IPS-NIHi7 (cell line): Measurements from ENCODE around the gene SUPT4H1.
A peak's percentile ranks its signal among the peaks of the same experiment; 100 is the strongest.
"Not testable (repeated sequence)": the region's sequence is repeated elsewhere in the genome, so short reads cannot be mapped to it uniquely, and the experiment has no call there.

Experiments
- DNase-seq: peaks from one replicate; pipeline ENCODE4 v3.0.0; 2012; ENCODE audit warnings: mixed read lengths; ENCODE audit errors: extremely low spot score

Gene SUPT4H1

DNA sequence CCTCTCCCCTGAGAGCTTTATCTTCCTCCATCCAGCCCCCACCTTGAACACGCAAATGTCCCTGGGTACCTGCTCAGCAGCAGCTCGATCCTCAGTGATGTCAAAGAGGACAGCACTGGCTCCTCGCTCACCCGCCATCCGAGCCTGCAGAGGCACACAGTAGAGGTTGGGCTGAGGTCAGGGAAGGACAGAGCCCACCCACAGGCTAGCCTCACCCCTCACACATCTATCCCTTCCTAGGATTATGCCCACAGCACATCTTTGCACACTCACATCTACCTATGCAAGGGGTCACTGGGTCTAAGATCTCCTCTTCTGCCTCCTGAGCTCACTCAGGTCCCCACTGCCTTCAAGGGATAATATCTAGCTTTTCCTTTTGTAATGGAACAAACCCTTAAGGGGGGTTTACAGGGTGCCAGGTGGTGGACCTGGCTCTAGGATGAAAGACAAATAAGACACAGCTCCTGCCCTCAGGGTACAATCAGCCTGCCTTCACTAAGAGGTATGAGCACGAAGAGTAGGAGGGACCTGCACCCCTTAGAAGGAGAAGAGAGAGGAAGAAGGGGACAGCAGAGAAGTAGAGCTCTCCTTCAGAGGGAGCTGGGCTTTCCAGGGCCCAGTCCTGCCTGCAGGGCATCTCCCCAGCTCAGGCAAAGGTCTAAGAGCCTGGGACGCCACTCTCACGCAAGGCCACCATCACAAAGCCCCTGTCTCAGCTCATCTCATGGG lies 11.6 kb upstream of the SUPT4H1 start:
- DNase-seq = no peak

GRCh38 chr17:58362368-58363014 lies 10.5 kb upstream of the SUPT4H1 start:
- no peak for DNase-seq

DNA sequence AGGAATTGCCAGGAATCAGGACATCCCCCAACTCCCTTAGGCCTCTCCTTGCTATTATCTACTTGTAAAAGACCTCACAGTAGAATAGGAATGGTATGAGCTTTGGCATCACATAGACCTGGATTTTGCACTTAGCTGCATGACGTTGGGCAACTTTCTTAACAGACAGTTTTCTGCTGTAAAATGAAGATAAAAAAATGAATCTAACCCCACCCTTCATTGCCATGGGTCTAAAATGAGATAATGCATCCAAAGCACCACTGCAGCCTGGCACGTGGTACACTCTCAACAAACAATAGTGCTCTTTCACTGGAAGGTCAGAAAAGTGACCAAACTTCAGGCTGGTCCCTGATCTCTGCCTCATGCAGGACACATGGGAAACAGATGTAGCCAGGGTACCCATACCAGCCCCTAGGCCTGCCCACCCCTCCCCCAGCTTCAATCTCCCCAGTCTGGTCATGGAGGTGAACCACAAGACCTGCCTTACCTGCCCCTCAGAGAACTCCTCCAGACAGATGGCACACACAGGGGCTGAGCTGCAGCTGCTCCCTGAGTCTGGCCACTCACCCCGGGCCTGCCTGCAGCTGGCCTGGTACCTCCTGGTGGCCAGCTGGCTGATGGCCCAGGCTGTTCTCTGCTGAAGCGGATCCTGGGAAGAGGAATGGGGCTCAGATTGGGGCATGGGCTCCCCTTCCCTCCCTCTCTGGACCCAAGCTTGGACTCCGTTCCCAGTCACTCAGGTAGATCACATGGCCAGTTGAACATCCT lies 8.5 kb upstream of the SUPT4H1 start:
- no peak for DNase-seq

- no peak for DNase-seq
These were observed 6.6 kb upstream of the SUPT4H1 start for GRCh38 chr17:58358408-58359172.

DNA sequence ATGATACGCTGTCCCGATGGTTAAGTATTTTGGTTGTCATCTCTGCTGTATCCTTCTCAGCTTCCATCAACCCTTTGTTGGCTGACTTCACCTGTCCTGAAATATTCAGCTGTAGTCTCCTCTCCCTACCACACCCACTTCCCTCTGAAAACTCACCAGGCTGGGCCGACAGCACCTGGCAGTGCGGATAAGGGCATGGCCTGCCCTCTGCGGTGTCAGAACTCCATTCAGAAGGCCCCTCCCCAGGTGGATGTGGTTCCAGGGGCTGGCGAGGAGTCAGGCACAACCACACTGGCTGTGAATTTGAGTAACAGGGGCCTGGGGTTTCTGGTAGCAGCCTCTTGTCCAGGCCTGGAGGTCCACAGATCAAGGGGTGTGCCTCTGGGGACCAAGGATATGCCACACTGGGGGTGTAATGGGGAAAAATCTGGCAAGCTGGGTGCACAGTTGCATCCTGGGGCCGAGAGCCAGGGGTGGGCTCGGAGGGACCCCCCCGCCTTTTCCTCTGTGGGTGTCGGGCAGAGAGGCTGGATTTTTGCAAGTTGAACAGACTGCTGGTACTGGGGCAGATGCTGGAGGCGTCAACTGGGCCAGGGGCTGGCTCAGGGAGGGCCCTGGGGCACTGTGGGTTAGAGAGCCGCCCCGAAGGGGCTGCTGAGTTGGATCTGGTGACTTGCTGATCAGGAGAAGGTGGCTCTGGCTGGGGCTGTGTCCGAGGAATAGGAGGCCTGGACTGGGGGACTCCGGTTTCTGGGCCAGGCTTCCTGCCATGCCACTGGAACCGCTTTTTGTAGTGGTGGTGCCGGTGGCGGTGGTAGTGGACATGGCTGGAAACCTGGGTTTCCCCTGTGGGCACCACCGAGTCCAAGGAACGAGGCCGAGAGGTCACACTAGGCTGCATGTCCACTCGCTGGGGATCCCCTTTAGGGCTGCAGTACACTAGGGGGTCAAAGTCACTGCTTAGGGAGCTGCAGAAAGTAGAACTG lies 5.6 kb upstream of the SUPT4H1 start:
- no peak for DNase-seq

DNA sequence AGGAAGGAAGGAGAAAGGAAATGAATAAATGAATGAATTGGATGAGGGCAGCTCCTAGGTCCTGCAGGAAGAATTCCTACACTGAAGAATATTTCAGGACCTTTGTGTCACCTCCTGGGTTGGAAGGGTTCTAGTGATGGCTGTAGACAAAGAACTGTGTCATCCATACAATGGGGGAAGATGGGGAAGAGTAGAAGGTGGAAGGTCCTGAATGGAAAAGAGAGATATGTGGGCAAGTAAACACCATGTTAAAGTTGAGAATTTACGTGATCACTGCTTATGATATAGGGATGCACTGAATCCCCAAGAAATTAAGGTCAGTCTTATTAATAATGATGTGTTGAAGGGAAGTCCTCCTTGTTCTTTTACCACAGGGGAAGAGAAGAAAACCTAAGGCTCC lies 4.2 kb upstream of the SUPT4H1 start:
- no peak for DNase-seq

- DNase-seq = no peak
These were observed 2.7 kb upstream of the SUPT4H1 start for GRCh38 chr17:58354541-58355216.

DNA sequence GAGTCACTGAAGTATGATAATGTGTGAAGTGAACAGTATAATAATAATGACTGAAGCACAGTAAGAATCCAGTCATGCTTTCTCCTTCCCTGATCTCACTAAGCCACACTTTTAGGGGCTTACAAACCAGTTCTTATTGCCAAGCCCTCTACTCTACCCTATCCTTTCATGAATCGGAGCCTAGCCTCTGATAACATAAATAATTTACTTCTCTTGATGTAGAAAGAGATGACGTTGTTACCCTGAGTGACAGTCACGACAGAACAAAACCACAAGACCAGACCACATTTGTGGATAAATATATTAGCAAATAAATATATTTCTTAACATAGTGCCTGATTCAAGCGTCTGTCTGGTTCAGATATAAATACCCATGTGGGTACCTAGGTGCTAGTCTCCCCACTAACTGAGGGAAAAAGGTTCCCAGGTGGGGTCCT lies 1.4 kb upstream of the SUPT4H1 start:
- DNase-seq = no peak

- DNase-seq = peak; percentile 61
These were observed 791 bp upstream of the SUPT4H1 start for GRCh38 chr17:58352596-58353388.

DNA sequence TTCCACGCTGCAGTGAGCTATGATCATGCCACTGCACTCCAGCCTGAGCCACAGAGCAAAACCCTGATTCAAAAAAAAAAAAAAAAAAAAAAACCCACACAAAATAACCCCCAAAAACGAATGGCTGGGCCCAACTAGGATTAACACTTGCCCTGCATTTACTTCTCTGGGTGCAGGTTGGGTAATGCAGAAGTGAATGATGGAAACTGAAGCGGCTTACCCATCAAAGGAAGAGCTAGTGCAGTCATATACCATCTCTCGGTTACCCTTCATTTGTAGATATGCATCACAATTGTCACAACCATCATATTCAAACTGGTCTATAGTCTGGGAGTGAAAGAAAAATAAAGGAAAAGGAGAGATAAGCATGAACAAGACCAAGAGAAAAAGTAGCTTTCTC lies 819 bp downstream of the SUPT4H1 start:
- DNase-seq = no peak

DNA sequence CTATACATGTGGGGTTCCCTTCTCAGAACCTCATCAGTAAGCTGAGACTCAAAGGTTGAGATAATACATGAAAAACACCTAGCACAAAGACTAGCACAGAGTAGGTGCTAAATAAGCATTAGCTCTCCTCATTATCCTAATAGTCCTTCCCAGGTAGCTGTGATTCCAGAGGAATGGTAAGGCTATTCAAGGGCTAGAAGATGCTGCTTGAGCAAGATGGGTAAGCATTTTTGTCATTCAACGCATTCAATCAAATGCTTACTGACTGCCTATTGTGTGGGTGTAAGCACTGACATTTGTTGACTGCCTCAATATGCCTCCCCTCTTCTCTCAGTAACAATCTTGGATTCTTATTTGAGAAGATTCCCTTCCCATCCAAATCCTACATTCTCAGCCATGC lies 4.0 kb downstream of the SUPT4H1 start:
- no peak for DNase-seq

- DNase-seq = no peak
These were observed 6.5 kb downstream of the SUPT4H1 start for GRCh38 chr17:58345500-58345899.

DNA sequence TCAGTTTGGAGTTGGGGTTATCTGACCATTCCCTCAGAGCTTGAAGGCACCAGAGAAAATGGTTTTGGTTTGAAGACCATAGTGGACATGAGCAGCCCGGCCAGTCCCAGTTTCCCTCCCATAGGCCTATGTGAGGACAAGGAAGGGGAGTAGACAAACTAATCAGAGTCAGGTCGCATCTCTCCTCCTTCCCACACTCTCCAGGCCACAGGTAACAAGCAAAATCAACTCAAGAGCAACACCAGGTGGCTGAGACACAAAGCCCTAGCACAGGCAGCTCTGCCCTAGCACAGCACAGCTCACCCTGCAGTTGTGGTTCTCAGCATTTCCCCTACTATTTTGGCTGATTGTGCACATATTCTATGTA lies 7.2 kb downstream of the SUPT4H1 start:
- DNase-seq = no peak

DNA sequence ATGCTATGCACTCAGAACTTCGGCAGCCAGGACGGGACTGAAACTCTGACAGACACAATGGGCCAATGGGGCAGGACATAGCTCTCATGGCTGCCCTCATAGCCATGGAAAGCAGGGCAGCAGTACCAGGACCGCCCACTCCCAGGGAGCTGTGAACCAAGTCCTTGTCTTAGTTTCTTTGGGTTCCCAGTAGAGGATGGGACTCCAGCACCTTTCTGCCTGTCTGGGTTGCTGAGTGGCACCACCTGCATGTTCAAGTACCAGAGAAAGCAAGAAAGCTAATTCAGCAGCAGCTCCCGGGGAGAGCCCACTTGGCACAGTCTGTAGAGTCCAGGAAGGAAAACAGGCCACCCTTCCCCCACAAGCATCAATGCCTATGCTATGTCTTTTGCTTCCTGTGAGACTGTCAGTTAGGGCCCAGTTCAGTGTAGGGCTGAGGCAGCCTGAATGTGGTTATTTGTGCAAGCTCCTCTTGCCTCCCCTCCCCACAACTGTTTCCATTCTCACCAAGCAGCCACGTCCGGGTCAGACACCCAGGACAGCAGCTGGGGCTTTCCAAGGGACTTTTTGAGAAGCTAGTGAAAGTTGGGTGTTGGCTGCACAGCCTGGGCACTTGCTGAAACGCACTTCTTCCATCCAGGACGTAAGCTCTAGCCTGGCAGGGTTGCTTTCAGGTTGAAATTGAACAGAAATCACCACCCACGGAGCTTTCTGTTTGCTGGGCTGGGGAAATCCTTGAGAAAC lies 7.8 kb downstream of the SUPT4H1 start:
- DNase-seq = no peak

- no peak for DNase-seq
These were observed 8.9 kb downstream of the SUPT4H1 start for GRCh38 chr17:58343131-58343530.

- no peak for DNase-seq
These were observed 10.0 kb downstream of the SUPT4H1 start for GRCh38 chr17:58341861-58342475.

DNA sequence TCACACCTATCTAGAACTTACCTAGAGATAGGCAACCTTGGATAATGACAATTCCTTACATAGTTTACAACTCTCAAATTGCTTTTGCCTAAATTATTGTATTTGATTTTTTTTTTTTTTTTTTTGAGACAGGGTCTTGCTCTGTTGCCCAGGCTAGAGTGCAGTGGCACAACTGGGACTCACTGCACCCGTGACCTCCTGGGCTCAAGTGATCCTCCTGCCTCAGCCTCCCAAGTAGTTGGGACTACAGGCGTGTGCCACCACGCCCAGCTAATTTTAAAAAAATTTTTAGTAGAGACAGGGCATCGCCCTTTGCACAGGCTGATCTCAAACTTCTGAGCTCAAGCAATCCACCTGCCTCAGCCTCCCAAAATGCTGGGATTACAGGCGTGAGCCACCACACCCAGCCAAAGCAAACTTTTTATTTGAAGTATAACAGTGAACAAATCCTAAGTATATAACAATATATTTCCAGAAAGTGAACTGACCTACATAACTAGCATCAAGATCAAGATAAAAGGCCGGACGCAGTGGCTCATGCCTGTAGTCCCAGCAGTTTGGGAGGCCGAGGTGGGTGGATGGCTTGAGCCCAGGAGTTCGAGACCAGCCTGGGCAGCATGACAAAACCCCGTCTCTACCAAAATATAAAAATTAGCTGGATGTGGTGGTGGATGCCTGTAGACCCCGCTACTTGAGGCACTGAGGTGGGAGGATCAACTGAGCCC lies 10.7 kb downstream of the SUPT4H1 start:
- DNase-seq = not testable (repeated sequence)
